ENCODE data around the gene WASHC2C.
"Not testable (repeated sequence)": the region's sequence is repeated elsewhere in the genome, so short reads cannot be mapped to it uniquely, and the experiment has no call there.

Gene WASHC2C

GRCh38 chr10:45726703-45727420 is at the start of gene WASHC2C:
Gene WASHC2C (plus strand): TSS chr10:45727266. CDS start chr10:45727318, 52 bp downstream.
- H3K4me3 ChIP-seq (ENCODE audit: low read length), result peak within 1 kb of the TSS; percentile 49
- peak; percentile 19 for DNase-seq (ENCODE audit: low read depth)

- not testable (repeated sequence) for DNase-seq (ENCODE audit: low read depth); H3K4me3 ChIP-seq (ENCODE audit: low read length)
Measured at GRCh38 chr10:45678467-45678866, 48.6 kb upstream of the WASHC2C start.

- not testable (repeated sequence) for H3K4me3 ChIP-seq (ENCODE audit: low read length); DNase-seq (ENCODE audit: low read depth)
Measured at GRCh38 chr10:45710200-45710796, 16.8 kb upstream of the WASHC2C start.

GRCh38 chr10:45711223-45711622 is 15.8 kb upstream of the WASHC2C start:
- H3K4me3 ChIP-seq (ENCODE audit: low read length); DNase-seq (ENCODE audit: low read depth): not testable (repeated sequence)

- not testable (repeated sequence) for H3K4me3 ChIP-seq (ENCODE audit: low read length); DNase-seq (ENCODE audit: low read depth)
Measured at GRCh38 chr10:45717053-45717452, 10.0 kb upstream of the WASHC2C start.

- not testable (repeated sequence) for DNase-seq (ENCODE audit: low read depth); H3K4me3 ChIP-seq (ENCODE audit: low read length)
Measured at GRCh38 chr10:45717642-45718041, 9.4 kb upstream of the WASHC2C start.

GRCh38 chr10:45721503-45721902 is 5.6 kb upstream of the WASHC2C start:
- not testable (repeated sequence) for H3K4me3 ChIP-seq (ENCODE audit: low read length); DNase-seq (ENCODE audit: low read depth)

- not testable (repeated sequence) for DNase-seq (ENCODE audit: low read depth); H3K4me3 ChIP-seq (ENCODE audit: low read length)
Measured at GRCh38 chr10:45723851-45724250, 3.2 kb upstream of the WASHC2C start.

GRCh38 chr10:45727421-45727965 is 427 bp downstream of the WASHC2C start:
- not testable (repeated sequence) for DNase-seq (ENCODE audit: low read depth)
- peak overlapping the region; percentile 49 for H3K4me3 ChIP-seq (ENCODE audit: low read length)

GRCh38 chr10:45734449-45734848 is 7.4 kb downstream of the WASHC2C start:
- not testable (repeated sequence) for H3K4me3 ChIP-seq (ENCODE audit: low read length); DNase-seq (ENCODE audit: low read depth)

- not testable (repeated sequence) for H3K4me3 ChIP-seq (ENCODE audit: low read length)
- peak; percentile 0 for DNase-seq (ENCODE audit: low read depth)
Measured at GRCh38 chr10:45734867-45735266, 7.8 kb downstream of the WASHC2C start.

GRCh38 chr10:45741559-45741958 is 14.5 kb downstream of the WASHC2C start:
- H3K4me3 ChIP-seq (ENCODE audit: low read length); DNase-seq (ENCODE audit: low read depth): not testable (repeated sequence)

GRCh38 chr10:45742014-45742413 is 14.9 kb downstream of the WASHC2C start:
- H3K4me3 ChIP-seq (ENCODE audit: low read length); DNase-seq (ENCODE audit: low read depth): not testable (repeated sequence)

- not testable (repeated sequence) for DNase-seq (ENCODE audit: low read depth); H3K4me3 ChIP-seq (ENCODE audit: low read length)
Measured at GRCh38 chr10:45751141-45751540, 24.1 kb downstream of the WASHC2C start.

- not testable (repeated sequence) for H3K4me3 ChIP-seq (ENCODE audit: low read length); DNase-seq (ENCODE audit: low read depth)
Measured at GRCh38 chr10:45752210-45752609, 25.1 kb downstream of the WASHC2C start.

- not testable (repeated sequence) for DNase-seq (ENCODE audit: low read depth); H3K4me3 ChIP-seq (ENCODE audit: low read length)
Measured at GRCh38 chr10:45753979-45754495, 27.0 kb downstream of the WASHC2C start.

GRCh38 chr10:45755083-45755482 is 28.0 kb downstream of the WASHC2C start:
- DNase-seq (ENCODE audit: low read depth); H3K4me3 ChIP-seq (ENCODE audit: low read length): not testable (repeated sequence)

- not testable (repeated sequence) for DNase-seq (ENCODE audit: low read depth); H3K4me3 ChIP-seq (ENCODE audit: low read length)
Measured at GRCh38 chr10:45756065-45756464, 29.0 kb downstream of the WASHC2C start.

GRCh38 chr10:45757661-45758396 is 30.8 kb downstream of the WASHC2C start:
- not testable (repeated sequence) for DNase-seq (ENCODE audit: low read depth); H3K4me3 ChIP-seq (ENCODE audit: low read length)

GRCh38 chr10:45761622-45762021 is 34.6 kb downstream of the WASHC2C start:
- H3K4me3 ChIP-seq (ENCODE audit: low read length); DNase-seq (ENCODE audit: low read depth): not testable (repeated sequence)

Measured in epithelial cell of esophagus (primary cell).